H1 (cell line): ENCODE results near the gene IREB2. TPM values are rescaled to one million over a fixed set of nuclear protein-coding genes. Genes with fewer than 3 reads are reported as not detected.

Experiments
- SRF ChIP-seq: IDR thresholded peaks from 2 replicates; pipeline ENCODE4 v1.6.1; 2011; ENCODE audit warnings: mild to moderate bottlenecking, low read depth, low read length, moderate library complexity
- polyA plus RNA-seq, 7 experiments: library from polyadenylated mRNA; depleted of rRNA in 3 of 7; stranded (reverse) in 5 of 7; unstranded in 2 of 7; fragments of >200 nt in 5 of 7; fragments of 200-250 nt in 2 of 7; gene quantifications; 1 replicate in 5 of 7; 2 replicates in 1 of 7; 4 replicates in 1 of 7; pipeline versions ENCODE4 v1.2.1 to v1.2.3, GENCODE V29; 2011 to 2013; ENCODE audit warnings: missing spikeins in 2 of 7, mixed read lengths in 2 of 7
- total RNA-seq: library from RNA; stranded (reverse); fragmentation: NEBNext Ultra II Directional; extraction: Animal tissue kit (Norgen Biotek cat#: 25700); gene quantifications from 2 replicates; pipeline ENCODE4 v1.2.1, GENCODE V29; 2021

IREB2 gene
- total and polyA plus RNA-seq, 2 of the 8 experiments (the other 6 are each of a cell fraction or from before 2014, with no cell fraction given), result 21.0 to 103 TPM

- no peak for TF ChIP-seq SRF
These were observed 32.6 kb upstream of the IREB2 start (continued) for GRCh38 chr15:78405336-78405924.
